ENCODE data around the gene LHFPL6.

DNA sequence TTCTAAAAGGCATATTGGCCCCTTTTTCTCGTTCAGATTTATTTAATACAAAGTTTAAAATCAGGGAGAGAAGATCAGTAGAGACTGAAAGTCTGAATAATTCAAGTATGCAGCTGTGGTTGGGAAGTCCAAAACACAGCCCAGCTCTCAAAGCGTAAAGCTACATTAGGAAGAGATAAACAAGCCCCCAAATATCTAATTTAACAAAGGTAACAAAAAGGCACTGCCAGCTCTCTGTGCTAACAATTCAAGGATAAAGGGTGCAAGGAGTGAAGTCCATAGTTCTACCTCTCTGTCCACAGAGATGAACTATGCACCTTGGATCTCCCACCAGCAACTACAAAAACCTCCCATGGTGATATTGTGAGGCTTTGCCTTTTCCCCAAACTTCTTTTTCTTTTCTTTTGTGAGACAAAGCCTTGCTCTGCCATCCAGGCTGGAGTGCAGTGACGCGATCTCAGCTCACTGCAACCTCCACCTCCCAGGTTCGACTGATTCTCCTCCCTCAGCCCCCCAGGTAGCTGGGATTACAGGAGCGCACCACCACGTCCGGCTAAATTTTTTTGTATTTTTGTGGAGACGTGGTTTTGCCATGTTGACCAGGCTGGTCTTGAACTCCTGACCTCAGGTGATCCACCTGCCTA is 104.4 kb downstream of the LHFPL6 start:
- TF ChIP-seq, protein P1, sequence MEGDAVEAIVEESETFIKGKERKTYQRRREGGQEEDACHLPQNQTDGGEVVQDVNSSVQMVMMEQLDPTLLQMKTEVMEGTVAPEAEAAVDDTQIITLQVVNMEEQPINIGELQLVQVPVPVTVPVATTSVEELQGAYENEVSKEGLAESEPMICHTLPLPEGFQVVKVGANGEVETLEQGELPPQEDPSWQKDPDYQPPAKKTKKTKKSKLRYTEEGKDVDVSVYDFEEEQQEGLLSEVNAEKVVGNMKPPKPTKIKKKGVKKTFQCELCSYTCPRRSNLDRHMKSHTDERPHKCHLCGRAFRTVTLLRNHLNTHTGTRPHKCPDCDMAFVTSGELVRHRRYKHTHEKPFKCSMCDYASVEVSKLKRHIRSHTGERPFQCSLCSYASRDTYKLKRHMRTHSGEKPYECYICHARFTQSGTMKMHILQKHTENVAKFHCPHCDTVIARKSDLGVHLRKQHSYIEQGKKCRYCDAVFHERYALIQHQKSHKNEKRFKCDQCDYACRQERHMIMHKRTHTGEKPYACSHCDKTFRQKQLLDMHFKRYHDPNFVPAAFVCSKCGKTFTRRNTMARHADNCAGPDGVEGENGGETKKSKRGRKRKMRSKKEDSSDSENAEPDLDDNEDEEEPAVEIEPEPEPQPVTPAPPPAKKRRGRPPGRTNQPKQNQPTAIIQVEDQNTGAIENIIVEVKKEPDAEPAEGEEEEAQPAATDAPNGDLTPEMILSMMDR (IDR thresholded peaks at IDR 0.05): no peak
- no peak for TF ChIP-seq POLR2A (IDR thresholded peaks at IDR 0.05)
